ENCODE results near the gene PRX. TPM values are rescaled to one million over a fixed set of nuclear protein-coding genes. Genes with fewer than 3 reads are reported as not detected.

PRX gene
- total and polyA plus RNA-seq, 9 of the 15 experiments (the other 6 are each of a cell fraction or from before 2014, with no cell fraction given) = 0.65 to 3.5 (median 1.7) TPM; not detected in 2

GRCh38 chr19:40398417-40399131, 14.6 kb downstream of the PRX start (continued):
- TF ChIP-seq ZNF639 (CRISPR knock-in tag; conservative IDR thresholded peaks at IDR 0.05 in 1 of 2, IDR thresholded peaks at IDR 0.05 in 1 of 2) = no peak
- TF ChIP-seq LCOR (CRISPR knock-in tag; IDR thresholded peaks at IDR 0.05) = 0 out of 2 replicates have a peak, but pooled peaks have one; percentile 33
- TF ChIP-seq HNRNPLL (IDR thresholded peaks at IDR 0.05; ENCODE audit: low read depth, low read length, poor library complexity, severe bottlenecking) = peak; percentile 65
- TF ChIP-seq ZNF76 (CRISPR knock-in tag; IDR thresholded peaks at IDR 0.05; ENCODE audit: borderline replicate concordance) = no peak
- peak; percentile 59 for TF ChIP-seq HMBOX1 (IDR thresholded peaks at IDR 0.05)
- peak; percentile 45 for TF ChIP-seq SAP30 (IDR thresholded peaks at IDR 0.05; ENCODE audit: borderline replicate concordance, insufficient read depth, low read depth, low read length, poor library complexity, severe bottlenecking)

- 74% methylated on average over 10 of the region's 22 CpGs for WGBS (ENCODE audit: insufficient coverage, low coverage, missing lambda C conversion rate)
- intact Hi-C loops (cut with micrococcal nuclease) = no loop called here
- BruUV-seq (replicated peaks) = no TSS peak
Measured at GRCh38 chr19:40397568-40397906, 15.6 kb downstream of the PRX start.

More at GRCh38 chr19:40397568-40397906, 15.6 kb downstream of the PRX start:
- peak overlapping the region in 1 of 2 experiments; percentile 58; a peak in 2 of 4 replicates for H3K9ac ChIP-seq (ENCODE audit: insufficient read depth in 1 of 2, low read depth in 2 of 2, low read length in 2 of 2)
- 0 out of 2 replicates have a peak, but pooled peaks cover 5% of the 10 kb centered on the region for H4K20me1 ChIP-seq (replicated peaks; ENCODE audit: control insufficient read depth, insufficient read depth, low read length)
- H3K4me3 ChIP-seq = no peak overlapping the region
- no peak overlapping the region for H2AFZ ChIP-seq (ENCODE audit: low read depth, low read length)
- peaks cover 18 to 34% of the 10 kb centered on the region in 2 experiments for H3K27me3 ChIP-seq (ENCODE audit: control insufficient read depth in 2 of 2, insufficient read depth in 2 of 2, low read length in 2 of 2)
- H3K79me2 ChIP-seq (ENCODE audit: control insufficient read depth, insufficient read depth, low read length) = no peaks in the 10 kb centered on the region
- H3K27ac ChIP-seq (ENCODE audit: extremely low read depth, low read depth, low read length) = no peak overlapping the region
- peaks cover 12 to 50% of the 10 kb centered on the region in 2 experiments for H3K4me1 ChIP-seq (replicated peaks in 1 of 2; ENCODE audit: control insufficient read depth in 2 of 2, insufficient read depth in 2 of 2, low read length in 2 of 2)
- ChIA-PET CTCF (ENCODE audit: low intra/inter-chr PET ratio) (no interaction called here), POLR2A (no interaction called here)
- H3K9me1 ChIP-seq (ENCODE audit: control insufficient read depth, insufficient read depth, low read length) = no peaks in the 10 kb centered on the region
- DNase-seq (ENCODE audit: extremely low read depth in 1 of 4, low spot score in 3 of 4) = no peak
- no peaks in the 10 kb centered on the region for H3K9me3 ChIP-seq (replicated peaks; ENCODE audit: control insufficient read depth, insufficient read depth, low read depth, low read length)
- H3K4me2 ChIP-seq (ENCODE audit: insufficient read depth, low read length) = no peak overlapping the region
- TF ChIP-seq ZMIZ1 (IDR thresholded peaks at IDR 0.05; ENCODE audit: low read depth in 2 of 2, low read length in 2 of 2) (no peak), ZNF184 (CRISPR knock-in tag; IDR thresholded peaks at IDR 0.05) (0 out of 2 replicates have a peak, but pooled peaks have one; percentile 54), MITF (IDR thresholded peaks at IDR 0.05) (no peak)
- no peaks in the 10 kb centered on the region for H3K36me3 ChIP-seq (ENCODE audit: control insufficient read depth, insufficient read depth, low read length)
- in situ Hi-C loops (cut with MboI) = no loop called here
- FAIRE-seq = no peak
- no peak for ATAC-seq
